GM23338 (cell line): ENCODE measurements around the gene HTR3C. TPM values are rescaled to one million over a fixed set of nuclear protein-coding genes. Genes with fewer than 3 reads are reported as not detected.

Experiments
- ATAC-seq: fragments of 200-7000 bp; cut with Tn5 transposase; 3 replicates; pipeline ENCODE4 v1.9.1; 2020
- DNase-seq: peaks from one replicate; pipeline ENCODE4 v3.0.0-alpha.2; 2015; ENCODE audit warnings: low spot score
- H2AFZ ChIP-seq: fragments of 200-600 bp; sonication (generic); 2 replicates; pipeline ENCODE4 v1.8.0; 2016; ENCODE audit warnings: antibody characterized with exemption, mild to moderate bottlenecking, moderate library complexity
- H3F3A ChIP-seq: fragments of 200-600 bp; sonication (generic); replicated peaks from 2 replicates; pipeline ENCODE4 v1.8.0; 2017; ENCODE audit warnings: antibody characterized with exemption, mixed run types, low read depth
- H3K27ac ChIP-seq: fragments of 200-600 bp; sonication (generic); 2 replicates; pipeline ENCODE4 v1.6.1; 2016; ENCODE audit warnings: low read depth
- H3K27me3 ChIP-seq: fragments of 200-600 bp; sonication (generic); 2 replicates; pipeline ENCODE4 v1.8.0; 2016; ENCODE audit warnings: mild to moderate bottlenecking, mixed run types, moderate library complexity; ENCODE audit not compliant: insufficient read depth
- H3K36me3 ChIP-seq: fragments of 200-600 bp; sonication (generic); 2 replicates; pipeline ENCODE4 v1.8.0; 2016; ENCODE audit warnings: mild to moderate bottlenecking; ENCODE audit not compliant: insufficient read depth
- H3K4me1 ChIP-seq: fragments of 200-600 bp; sonication (generic); 2 replicates; pipeline ENCODE4 v1.8.0; 2016; ENCODE audit warnings: mild to moderate bottlenecking, moderate library complexity; ENCODE audit not compliant: insufficient read depth
- H3K4me2 ChIP-seq: fragments of 200-600 bp; sonication (generic); 2 replicates; pipeline ENCODE4 v1.7.1; 2017; ENCODE audit warnings: mixed run types
- H3K4me3 ChIP-seq: fragments of 200-600 bp; sonication (generic); 2 replicates; pipeline ENCODE4 v1.6.1; 2016; ENCODE audit warnings: mixed run types
- H3K79me2 ChIP-seq: fragments of 200-600 bp; sonication (generic); replicated peaks from 2 replicates; pipeline ENCODE4 v1.8.0; 2017; ENCODE audit warnings: mild to moderate bottlenecking; ENCODE audit not compliant: insufficient read depth
- H3K9me2 ChIP-seq: fragments of 200-600 bp; sonication (generic); 2 replicates; pipeline ENCODE4 v1.8.0; 2017; ENCODE audit not compliant: insufficient read depth
- H4K20me1 ChIP-seq: fragments of 200-600 bp; sonication (generic); replicated peaks from 2 replicates; pipeline ENCODE4 v1.8.0; 2017; ENCODE audit warnings: mild to moderate bottlenecking; ENCODE audit not compliant: insufficient read depth
- H3K27ac Mint-ChIP-seq: 2 replicates; pipeline ENCODE4 v1.8.0; 2020; ENCODE audit warnings: inconsistent platforms, mild to moderate bottlenecking, moderate library complexity, mixed read lengths
- H3K27me3 Mint-ChIP-seq: 3 replicates; pipeline ENCODE4 v1.8.0; 2022; ENCODE audit warnings: low read depth, mild to moderate bottlenecking, moderate library complexity, mixed read lengths, inconsistent platforms; ENCODE audit not compliant: insufficient read depth, poor library complexity
- H3K36me3 Mint-ChIP-seq: 3 replicates; pipeline ENCODE4 v1.8.0; 2021; ENCODE audit warnings: low read depth, mild to moderate bottlenecking, inconsistent platforms, moderate library complexity, mixed read lengths
- H3K4me1 Mint-ChIP-seq: 3 replicates; pipeline ENCODE4 v1.8.0; 2020; ENCODE audit warnings: mild to moderate bottlenecking, inconsistent platforms, mixed read lengths
- H3K4me3 Mint-ChIP-seq: 3 replicates; pipeline ENCODE4 v1.8.0; 2021; ENCODE audit warnings: moderate library complexity, mild to moderate bottlenecking, inconsistent platforms, mixed read lengths
- H3K9me3 Mint-ChIP-seq: 3 replicates; pipeline ENCODE4 v1.8.0; 2020; ENCODE audit warnings: moderate library complexity, mild to moderate bottlenecking, inconsistent platforms, mixed read lengths
- CREB1 ChIP-seq: fragments of 250-450 bp; sonication (Bioruptor Pico); IDR thresholded peaks from 2 replicates; pipeline ENCODE4 v1.5.0; 2020; ENCODE audit warnings: low read depth, mild to moderate bottlenecking, moderate library complexity
- CTCF ChIP-seq, 2 experiments: fragments of 200-600 bp in 1 of 2; sonication (generic) in 1 of 2; conservative IDR thresholded peaks; 2 replicates each; pipeline versions ENCODE4 v1.5.1 to v1.6.1; 2016 to 2017; ENCODE audit warnings: antibody characterized with exemption in 2 of 2, low read depth in 2 of 2, mild to moderate bottlenecking in 2 of 2, moderate library complexity in 1 of 2
- ETS1 ChIP-seq: IDR thresholded peaks from 2 replicates; pipeline ENCODE4 v1.6.1; 2016; ENCODE audit warnings: antibody characterized with exemption
- EZH2 ChIP-seq: fragments of 200-600 bp; sonication (generic); IDR thresholded peaks from one replicate; pipeline ENCODE4 v1.8.0; 2017; ENCODE audit warnings: antibody characterized with exemption, mild to moderate bottlenecking, low read depth; ENCODE audit not compliant: unreplicated experiment
- EZH2phosphoT487 ChIP-seq: fragments of 200-600 bp; sonication (generic); IDR thresholded peaks from one replicate; pipeline ENCODE4 v1.8.1; 2018; ENCODE audit warnings: antibody characterized with exemption; ENCODE audit not compliant: unreplicated experiment
- JUNB ChIP-seq: IDR thresholded peaks from one replicate; pipeline ENCODE4 v1.6.1; 2016; ENCODE audit warnings: antibody characterized with exemption; ENCODE audit not compliant: unreplicated experiment
- NANOG ChIP-seq: IDR thresholded peaks from 2 replicates; pipeline ENCODE4 v1.6.1; 2016; ENCODE audit warnings: antibody characterized with exemption, borderline replicate concordance
- POLR2AphosphoS5 ChIP-seq: IDR thresholded peaks from 2 replicates; pipeline ENCODE4 v1.6.1; 2016; ENCODE audit warnings: antibody characterized with exemption, low read depth
- REST ChIP-seq: IDR thresholded peaks from one replicate; pipeline ENCODE4 v1.6.1; 2018; ENCODE audit warnings: antibody characterized with exemption; ENCODE audit not compliant: unreplicated experiment
- STAT1 ChIP-seq: IDR thresholded peaks from one replicate; pipeline ENCODE4 v1.6.1; 2016; ENCODE audit warnings: antibody characterized with exemption; ENCODE audit not compliant: unreplicated experiment
- ZNF114 ChIP-seq: fragments of 250-450 bp; sonication (Bioruptor Pico); IDR thresholded peaks from 2 replicates; pipeline ENCODE4 v1.5.0; 2020; ENCODE audit warnings: mild to moderate bottlenecking, moderate library complexity
- ZNF331 ChIP-seq: fragments of 250-450 bp; sonication (Bioruptor Pico); IDR thresholded peaks from 2 replicates; pipeline ENCODE4 v1.5.0; 2020; ENCODE audit warnings: low read depth, mild to moderate bottlenecking, moderate library complexity
- ZNF462 ChIP-seq: fragments of 250-450 bp; sonication (Bioruptor Pico); IDR thresholded peaks from 2 replicates; pipeline ENCODE4 v1.5.0; 2020; ENCODE audit warnings: mild to moderate bottlenecking, moderate library complexity
- polyA plus RNA-seq: library from polyadenylated mRNA; unstranded; fragments of >200 nt; fragmentation: Nextera tagmentation; extraction: Ambion mirVana; gene quantifications from 2 replicates; pipeline ENCODE4 v1.2.1, GENCODE V29; 2016
- total RNA-seq: library from RNA; depleted of rRNA; stranded (reverse); fragments of >200 nt; shearing (Covaris generic); gene quantifications from 2 replicates; pipeline ENCODE4 v1.2.3, GENCODE V29; 2014

Gene HTR3C
- total and polyA plus RNA-seq, 2 experiments from 2014 or later = not detected

- H2AFZ ChIP-seq = no peak overlapping the region
- Mint-ChIP-seq H3K27me3 (peaks cover 7% of the 10 kb centered on the region), H3K9me3 (no peaks in the 10 kb centered on the region), H3K27ac (no peak overlapping the region), H3K4me3 (no peak overlapping the region), H3K36me3 (no peaks in the 10 kb centered on the region; the same call in 2 of the 3 replicates), H3K4me1 (no peaks in the 10 kb centered on the region; the same call in 2 of the 3 replicates)
- H3K4me1 ChIP-seq = no peaks in the 10 kb centered on the region
- DNase-seq (no peak), ATAC-seq (no peak)
- H3K27me3 ChIP-seq = no peaks in the 10 kb centered on the region
- H3K4me2 ChIP-seq = no peak overlapping the region
- no peaks in the 10 kb centered on the region for H3K36me3 ChIP-seq
- no peaks in the 10 kb centered on the region for H4K20me1 ChIP-seq
- no peaks in the 10 kb centered on the region for H3F3A ChIP-seq
- no peaks in the 10 kb centered on the region for H3K9me2 ChIP-seq
- H3K27ac ChIP-seq = no peak overlapping the region
- no peak for TF ChIP-seq CTCF (conservative IDR thresholded peaks at IDR 0.05; ENCODE audit: low read depth in 2 of 2)
- no peak for TF ChIP-seq EZH2
- TF ChIP-seq JUNB = no peak
- no peak for TF ChIP-seq STAT1
- TF ChIP-seq NANOG = no peak
- TF ChIP-seq ETS1 = no peak
- TF ChIP-seq POLR2AphosphoS5 = no peak
- TF ChIP-seq REST = no peak
- TF ChIP-seq CREB1 = no peak
- no peak for TF ChIP-seq EZH2phosphoT487
- TF ChIP-seq ZNF331 (CRISPR knock-in tag) = no peak
- TF ChIP-seq ZNF114 = no peak
- no peak for TF ChIP-seq ZNF462 (CRISPR knock-in tag)
- H3K79me2 ChIP-seq = no peaks in the 10 kb centered on the region
- H3K4me3 ChIP-seq = no peak overlapping the region
Measured at GRCh38 chr3:184042617-184043016, 10.2 kb upstream of the HTR3C start.
